ENCODE measurements around the gene ITGB2.
"Not testable (repeated sequence)": the region's sequence is repeated elsewhere in the genome, so short reads cannot be mapped to it uniquely, and the experiment has no call there.

The ITGB2 gene

GRCh38 chr21:44888581-44889550, 31.8 kb downstream of the ITGB2 start:
- no peak for DNase-seq (ENCODE audit: low spot score in 2 of 2)
- Mint-ChIP-seq H3K4me3 (no peak overlapping the region), H3K36me3 (ENCODE audit: insufficient read depth) (peaks cover 56% of the 10 kb centered on the region), H3K27me3 (no peaks in the 10 kb centered on the region), H3K9me3 (no peaks in the 10 kb centered on the region), H3K27ac (ENCODE audit: low read depth) (no peak overlapping the region), H3K4me1 (peaks cover 18% of the 10 kb centered on the region)
- no peak for ATAC-seq (replicated peaks; ENCODE audit: extremely low read depth, poor library complexity, severe bottlenecking)

DNA sequence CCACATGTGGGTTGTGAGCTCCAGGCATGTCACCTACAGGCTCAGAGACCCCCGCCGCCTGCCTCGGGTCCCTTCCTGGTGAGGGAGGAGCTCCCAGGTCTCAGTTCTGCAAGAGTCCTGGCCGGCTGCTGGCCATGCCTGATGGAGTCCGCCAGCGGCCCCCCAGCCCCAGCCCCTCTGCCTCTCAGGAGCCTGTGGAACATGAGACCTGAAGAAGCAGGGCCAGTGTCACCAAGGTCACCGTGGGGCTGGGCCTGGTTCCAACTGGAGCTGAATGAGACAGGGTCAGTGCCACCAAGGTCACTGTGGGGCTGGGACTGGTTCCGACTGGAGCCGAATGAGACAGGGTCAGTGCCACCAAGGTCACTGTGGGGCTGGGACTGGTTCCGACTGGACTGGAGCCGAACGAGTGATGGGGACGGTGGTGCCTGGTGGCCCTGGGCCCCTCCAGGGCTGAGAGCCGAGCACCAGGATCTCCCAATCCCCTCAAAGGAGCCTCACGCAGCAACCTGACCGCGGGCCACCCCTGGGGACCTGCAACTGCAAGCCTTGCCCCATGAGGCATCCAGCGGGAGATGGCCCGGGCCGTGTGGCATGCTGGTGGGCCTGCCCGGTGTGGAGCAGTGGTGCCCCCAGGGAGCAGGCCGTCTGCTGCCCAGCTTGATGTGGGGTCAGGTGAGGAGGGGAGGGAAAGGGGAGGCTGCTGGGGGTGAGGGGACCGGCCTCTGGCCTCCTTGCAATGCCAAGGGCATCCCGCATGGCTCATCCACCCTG, 32.7 kb downstream of the ITGB2 start:
- no peak for ATAC-seq (replicated peaks; ENCODE audit: extremely low read depth, poor library complexity, severe bottlenecking)
- peaks cover 53% of the 10 kb centered on the region for H3K36me3 Mint-ChIP-seq (ENCODE audit: insufficient read depth)

DNA sequence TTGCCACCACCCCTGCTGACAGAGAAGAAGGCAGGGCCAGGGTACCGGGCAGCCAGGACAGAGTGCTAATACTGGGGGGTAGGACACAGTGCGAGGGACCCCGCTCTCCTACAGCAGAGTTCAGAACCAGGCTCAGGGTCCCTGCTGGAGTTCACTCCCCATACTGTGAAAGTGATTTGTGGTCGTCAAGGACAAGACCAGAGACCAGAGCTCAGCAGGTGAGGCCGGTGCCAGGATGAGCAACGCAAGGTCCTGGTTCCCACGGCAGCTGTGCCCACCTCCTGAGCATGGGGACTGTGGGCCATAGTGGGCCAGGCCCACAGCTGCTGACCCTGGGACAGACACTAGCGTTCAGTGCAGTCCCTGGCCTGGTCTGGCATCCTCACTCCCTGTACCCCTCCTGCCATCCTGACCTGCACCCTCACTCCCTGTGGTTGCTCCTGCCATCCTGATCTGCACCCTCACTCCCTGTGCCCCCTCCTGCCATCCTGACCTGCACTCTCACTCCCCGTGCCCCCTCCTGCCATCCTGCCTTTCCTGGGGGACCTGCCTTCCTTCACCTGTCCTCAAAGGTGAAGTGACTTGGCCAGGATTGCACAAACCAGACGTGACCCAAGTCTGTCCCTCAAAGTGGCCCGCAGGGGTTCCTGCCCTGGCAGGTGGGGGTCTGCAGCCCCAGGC, 33.4 kb downstream of the ITGB2 start:
- Mint-ChIP-seq H3K4me3 (no peak overlapping the region), H3K9me3 (no peaks in the 10 kb centered on the region), H3K27ac (ENCODE audit: low read depth) (no peak overlapping the region), H3K36me3 (ENCODE audit: insufficient read depth) (peaks cover 47% of the 10 kb centered on the region), H3K27me3 (no peaks in the 10 kb centered on the region), H3K4me1 (peaks cover 10% of the 10 kb centered on the region)
- DNase-seq (ENCODE audit: low spot score in 2 of 2) (no peak), ATAC-seq (replicated peaks; ENCODE audit: extremely low read depth, poor library complexity, severe bottlenecking) (no peak)

More for the DNA sequence above, 32.7 kb downstream of the ITGB2 start:
- H3K27ac Mint-ChIP-seq (ENCODE audit: low read depth), result no peak overlapping the region
- no peak for DNase-seq (ENCODE audit: low spot score in 2 of 2)
- H3K4me1 Mint-ChIP-seq, result peaks cover 13% of the 10 kb centered on the region
- no peak overlapping the region for H3K4me3 Mint-ChIP-seq
- H3K9me3 Mint-ChIP-seq, result no peaks in the 10 kb centered on the region
- no peaks in the 10 kb centered on the region for H3K27me3 Mint-ChIP-seq

DNA sequence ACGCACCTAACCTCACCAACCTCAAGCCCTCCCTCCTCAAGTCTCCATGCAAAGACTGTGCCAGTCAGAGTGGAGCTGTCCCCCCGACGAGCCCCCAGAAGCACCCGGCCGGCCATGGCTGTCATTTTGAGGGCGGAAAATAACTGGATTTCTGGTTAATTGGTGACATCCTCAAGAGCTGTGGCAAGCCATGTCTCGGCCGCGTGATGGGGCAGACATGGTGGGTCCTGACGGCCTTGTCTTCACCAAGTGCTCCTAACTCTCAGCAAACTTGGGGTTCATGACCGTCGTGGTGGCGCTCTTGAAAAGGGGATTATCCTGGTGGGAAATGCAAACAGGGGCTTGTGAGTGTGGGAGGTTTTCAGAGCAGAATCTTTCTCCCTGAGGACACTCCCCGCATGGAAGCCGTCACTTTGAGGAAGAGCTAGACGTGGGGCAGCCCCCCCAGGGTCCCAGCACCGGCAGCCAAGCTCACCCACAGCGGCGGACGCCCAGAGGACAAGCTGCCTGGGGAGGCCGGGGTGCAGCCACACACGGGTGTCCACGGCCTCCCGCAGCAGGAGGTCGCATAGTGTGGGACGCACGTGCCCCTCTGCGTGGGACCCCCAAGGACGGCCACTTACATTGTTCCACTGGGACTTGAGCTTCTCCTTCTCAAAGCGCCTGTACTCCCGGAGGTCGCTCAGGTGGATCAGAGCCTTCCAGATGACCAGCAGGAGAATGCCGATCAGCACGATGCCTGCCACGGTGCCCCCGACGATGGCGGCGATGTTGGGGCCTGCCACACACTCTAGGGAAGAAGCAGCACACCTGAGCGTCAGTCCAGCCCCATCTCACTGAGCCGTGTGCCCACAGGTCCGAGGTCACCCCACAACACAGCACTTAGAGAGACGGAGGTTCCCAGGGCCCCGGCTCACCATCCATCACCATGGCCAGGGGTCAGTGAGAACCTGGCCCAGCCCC, 34.3 kb downstream of the ITGB2 start:
- Mint-ChIP-seq H3K27ac (ENCODE audit: low read depth) (no peak overlapping the region), H3K4me1 (peaks cover 18% of the 10 kb centered on the region), H3K27me3 (no peaks in the 10 kb centered on the region), H3K36me3 (ENCODE audit: insufficient read depth) (peaks cover 42% of the 10 kb centered on the region), H3K9me3 (no peaks in the 10 kb centered on the region), H3K4me3 (no peak overlapping the region)
- DNase-seq (ENCODE audit: low spot score in 2 of 2) (no peak), ATAC-seq (replicated peaks; ENCODE audit: extremely low read depth, poor library complexity, severe bottlenecking) (peak; percentile 21)

- no peak overlapping the region for H3K4me3 Mint-ChIP-seq
- H3K9me3 Mint-ChIP-seq, result no peaks in the 10 kb centered on the region
- H3K27ac Mint-ChIP-seq (ENCODE audit: low read depth), result no peak overlapping the region
- ATAC-seq (replicated peaks; ENCODE audit: extremely low read depth, poor library complexity, severe bottlenecking) (no peak), DNase-seq (ENCODE audit: low spot score in 2 of 2) (no peak)
- H3K4me1 Mint-ChIP-seq, result peaks cover 26% of the 10 kb centered on the region
- no peaks in the 10 kb centered on the region for H3K27me3 Mint-ChIP-seq
- peaks cover 39% of the 10 kb centered on the region for H3K36me3 Mint-ChIP-seq (ENCODE audit: insufficient read depth)
Observed at GRCh38 chr21:44885615-44886014, 35.1 kb downstream of the ITGB2 start.

GRCh38 chr21:44884097-44884496, 36.6 kb downstream of the ITGB2 start:
- Mint-ChIP-seq H3K4me1 (peaks cover 26% of the 10 kb centered on the region), H3K27ac (ENCODE audit: low read depth) (no peak overlapping the region), H3K27me3 (no peaks in the 10 kb centered on the region), H3K9me3 (no peaks in the 10 kb centered on the region), H3K36me3 (ENCODE audit: insufficient read depth) (peaks cover 27% of the 10 kb centered on the region), H3K4me3 (no peak overlapping the region)
- ATAC-seq (replicated peaks; ENCODE audit: extremely low read depth, poor library complexity, severe bottlenecking) (no peak), DNase-seq (ENCODE audit: low spot score in 2 of 2) (no peak)

- no peak for DNase-seq (ENCODE audit: low spot score in 2 of 2)
- ATAC-seq (replicated peaks; ENCODE audit: extremely low read depth, poor library complexity, severe bottlenecking), result no peak
- no peaks in the 10 kb centered on the region for H3K9me3 Mint-ChIP-seq
- H3K27me3 Mint-ChIP-seq, result no peaks in the 10 kb centered on the region
- no peak overlapping the region for H3K27ac Mint-ChIP-seq (ENCODE audit: low read depth)
- H3K36me3 Mint-ChIP-seq (ENCODE audit: insufficient read depth), result peaks cover 24% of the 10 kb centered on the region
- peaks cover 26% of the 10 kb centered on the region for H3K4me1 Mint-ChIP-seq
- H3K4me3 Mint-ChIP-seq, result no peak overlapping the region
Observed at GRCh38 chr21:44883250-44883649, 37.4 kb downstream of the ITGB2 start.

DNA sequence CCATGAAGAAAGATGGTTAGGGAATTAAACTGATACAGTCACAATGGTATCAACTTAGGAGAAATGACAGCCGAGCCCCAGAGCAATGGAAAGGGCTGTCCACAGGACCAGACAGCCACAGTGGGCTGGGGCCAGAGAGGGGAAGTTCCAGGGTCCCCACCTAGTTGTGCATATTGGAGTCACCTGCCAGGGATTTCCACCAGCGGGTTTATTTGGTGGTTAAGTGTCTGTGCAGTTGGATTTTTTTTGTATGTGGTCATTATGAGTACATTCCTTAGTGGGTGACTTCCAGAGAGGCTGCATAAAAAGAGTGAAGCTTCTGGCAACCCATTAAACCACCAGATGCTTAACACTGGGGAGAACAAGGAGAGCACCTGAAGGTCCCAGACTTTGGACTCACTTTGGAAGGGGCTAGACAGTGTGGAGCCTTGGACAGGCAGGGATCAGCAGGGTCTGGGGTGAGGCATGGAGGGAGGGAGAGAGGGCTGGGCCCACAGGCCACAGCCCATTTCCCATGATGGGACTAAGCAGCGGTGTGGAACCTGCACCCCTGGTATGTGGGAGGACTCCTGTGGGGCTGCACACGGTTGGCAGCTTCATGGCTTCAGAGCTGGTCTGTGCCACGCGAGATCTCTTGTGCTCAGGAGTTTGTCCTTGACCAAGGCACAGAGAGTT, 39.4 kb downstream of the ITGB2 start:
- Mint-ChIP-seq H3K4me1 (peaks cover 19% of the 10 kb centered on the region), H3K27me3 (no peaks in the 10 kb centered on the region), H3K9me3 (no peaks in the 10 kb centered on the region), H3K4me3 (no peak overlapping the region), H3K36me3 (ENCODE audit: insufficient read depth) (peaks cover 11% of the 10 kb centered on the region), H3K27ac (ENCODE audit: low read depth) (peak overlapping the region; percentile 13)
- peak; percentile 22 for ATAC-seq (replicated peaks; ENCODE audit: extremely low read depth, poor library complexity, severe bottlenecking)
- DNase-seq (ENCODE audit: low spot score in 2 of 2), result no peak

GRCh38 chr21:44880405-44881197, 40.1 kb downstream of the ITGB2 start:
- no peak for DNase-seq (ENCODE audit: low spot score in 2 of 2)
- Mint-ChIP-seq H3K9me3 (no peaks in the 10 kb centered on the region), H3K4me1 (peaks cover 23% of the 10 kb centered on the region), H3K36me3 (ENCODE audit: insufficient read depth) (peaks cover 9% of the 10 kb centered on the region), H3K4me3 (no peak overlapping the region), H3K27me3 (no peaks in the 10 kb centered on the region), H3K27ac (ENCODE audit: low read depth) (no peak overlapping the region)
- peak; percentile 19 for ATAC-seq (replicated peaks; ENCODE audit: extremely low read depth, poor library complexity, severe bottlenecking)

DNA sequence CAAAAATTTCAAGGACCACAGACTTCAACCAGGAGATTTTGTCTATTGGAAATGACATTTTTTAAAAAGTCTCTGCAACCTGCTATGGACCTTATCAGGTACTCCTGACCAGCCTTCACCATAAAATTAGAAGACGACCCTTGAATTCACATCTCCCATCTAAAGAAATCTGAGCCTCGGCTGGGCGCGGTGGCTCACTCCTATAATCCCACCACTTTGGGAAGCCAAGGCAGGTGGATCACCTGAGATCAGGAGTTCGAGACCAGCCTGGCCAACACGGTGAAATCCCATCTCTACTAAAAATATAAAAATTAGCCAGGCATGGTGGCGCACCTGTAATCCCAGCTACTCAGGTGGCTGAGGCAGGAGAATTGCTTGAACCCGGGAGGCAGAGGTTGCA, 41.5 kb downstream of the ITGB2 start:
- H3K36me3 Mint-ChIP-seq (ENCODE audit: insufficient read depth), result peaks cover 11% of the 10 kb centered on the region
- H3K27ac Mint-ChIP-seq (ENCODE audit: low read depth); H3K27me3 Mint-ChIP-seq; H3K9me3 Mint-ChIP-seq; ATAC-seq (replicated peaks; ENCODE audit: extremely low read depth, poor library complexity, severe bottlenecking); H3K4me3 Mint-ChIP-seq; DNase-seq (ENCODE audit: low spot score in 2 of 2): not testable (repeated sequence)
- H3K4me1 Mint-ChIP-seq, result peaks cover 37% of the 10 kb centered on the region

All from central memory CD8-positive, alpha-beta T cell (primary cell).